ENCODE data around the gene GPR107.

The GPR107 gene

GRCh38 chr9:130026583-130027340 is 26.9 kb upstream of the GPR107 start:
- TF ChIP-seq CTCF (IDR thresholded peaks at IDR 0.05; ENCODE audit: insufficient read depth, low read length, poor library complexity, severe bottlenecking), result no peak
- H3K36me3 ChIP-seq (ENCODE audit: control insufficient read depth, insufficient read depth, low read length), result peaks cover 3% of the 10 kb centered on the region; the same call in 1 of the 2 replicates
- no peak for DNase-seq (ENCODE audit: extremely low read depth, insufficient read length)
- peak overlapping the region; percentile 36 for H3K4me3 ChIP-seq (replicated peaks; ENCODE audit: low read depth, low read length)
- H3K27me3 ChIP-seq (replicated peaks; ENCODE audit: control insufficient read depth, insufficient read depth, low read length), result no peaks in the 10 kb centered on the region

- H3K36me3 ChIP-seq (ENCODE audit: control insufficient read depth, insufficient read depth, low read length), result peaks cover 3% of the 10 kb centered on the region; the same call in 1 of the 2 replicates
- no peak for TF ChIP-seq CTCF (IDR thresholded peaks at IDR 0.05; ENCODE audit: insufficient read depth, low read length, poor library complexity, severe bottlenecking)
- H3K27me3 ChIP-seq (replicated peaks; ENCODE audit: control insufficient read depth, insufficient read depth, low read length), result no peaks in the 10 kb centered on the region
- DNase-seq (ENCODE audit: extremely low read depth, insufficient read length), result no peak
- H3K4me3 ChIP-seq (replicated peaks; ENCODE audit: low read depth, low read length), result no peak overlapping the region
These were observed 26.0 kb upstream of the GPR107 start for GRCh38 chr9:130027533-130028365.

GRCh38 chr9:130028493-130029222 is 25.0 kb upstream of the GPR107 start:
- no peak for TF ChIP-seq CTCF (IDR thresholded peaks at IDR 0.05; ENCODE audit: insufficient read depth, low read length, poor library complexity, severe bottlenecking)
- DNase-seq (ENCODE audit: extremely low read depth, insufficient read length), result no peak
- H3K27me3 ChIP-seq (replicated peaks; ENCODE audit: control insufficient read depth, insufficient read depth, low read length), result no peaks in the 10 kb centered on the region
- H3K36me3 ChIP-seq (ENCODE audit: control insufficient read depth, insufficient read depth, low read length), result peaks cover 3% of the 10 kb centered on the region; the same call in 1 of the 2 replicates
- peak overlapping the region; percentile 7; the same call in 1 of the 2 replicates for H3K4me3 ChIP-seq (replicated peaks; ENCODE audit: low read depth, low read length)

- peak overlapping the region; percentile 47 for H3K4me3 ChIP-seq (replicated peaks; ENCODE audit: low read depth, low read length)
These were observed 24.3 kb upstream of the GPR107 start for GRCh38 chr9:130029223-130029973.

More at GRCh38 chr9:130029223-130029973, 24.3 kb upstream of the GPR107 start:
- peak; percentile 70 for DNase-seq (ENCODE audit: extremely low read depth, insufficient read length)
- Histone ChIP-seq H3K27me3 (replicated peaks; ENCODE audit: control insufficient read depth, insufficient read depth, low read length) (no peaks in the 10 kb centered on the region), H3K36me3 (ENCODE audit: control insufficient read depth, insufficient read depth, low read length) (peaks cover 3% of the 10 kb centered on the region; the same call in 1 of the 2 replicates)
- TF ChIP-seq CTCF (IDR thresholded peaks at IDR 0.05; ENCODE audit: insufficient read depth, low read length, poor library complexity, severe bottlenecking), result no peak
